GM15510 (cell line): ENCODE measurements around the gene CLEC2B.

Experiments
- POLR2A ChIP-seq: IDR thresholded peaks from 3 replicates; pipeline ENCODE4 v1.6.1; 2011; ENCODE audit warnings: borderline replicate concordance; ENCODE audit not compliant: insufficient read length; ENCODE audit errors: extremely low read depth

Gene CLEC2B

GRCh38 chr12:9869307-9870161, at the start of gene CLEC2B:
Gene CLEC2B (minus strand): TSS chr12:9869354.
- no peak for TF ChIP-seq POLR2A

GRCh38 chr12:9911708-9912107, 42.6 kb upstream of the CLEC2B start:
- no peak for TF ChIP-seq POLR2A

- no peak for TF ChIP-seq POLR2A
Measured at GRCh38 chr12:9910716-9911421, 41.7 kb upstream of the CLEC2B start.

- TF ChIP-seq POLR2A: no peak
Measured at GRCh38 chr12:9909724-9910123, 40.6 kb upstream of the CLEC2B start.

- TF ChIP-seq POLR2A: no peak
Measured at GRCh38 chr12:9908350-9908749, 39.2 kb upstream of the CLEC2B start.

GRCh38 chr12:9907769-9908168, 38.6 kb upstream of the CLEC2B start:
- no peak for TF ChIP-seq POLR2A

- TF ChIP-seq POLR2A: no peak
Measured at GRCh38 chr12:9906873-9907272, 37.7 kb upstream of the CLEC2B start.

GRCh38 chr12:9902539-9903228, 33.5 kb upstream of the CLEC2B start:
- no peak for TF ChIP-seq POLR2A

- TF ChIP-seq POLR2A: no peak
Measured at GRCh38 chr12:9900930-9901329, 31.8 kb upstream of the CLEC2B start.

- no peak for TF ChIP-seq POLR2A
Measured at GRCh38 chr12:9899209-9899608, 30.1 kb upstream of the CLEC2B start.

- TF ChIP-seq POLR2A: no peak
Measured at GRCh38 chr12:9897535-9897934, 28.4 kb upstream of the CLEC2B start.

GRCh38 chr12:9895215-9895971, 26.2 kb upstream of the CLEC2B start:
- TF ChIP-seq POLR2A: no peak

- no peak for TF ChIP-seq POLR2A
Measured at GRCh38 chr12:9888665-9889273, 19.6 kb upstream of the CLEC2B start.

- TF ChIP-seq POLR2A: no peak
Measured at GRCh38 chr12:9883175-9883574, 14.0 kb upstream of the CLEC2B start.
